Gastrocnemius medialis (tissue), 4 donors: ENCODE measurements around the gene GPAT3.

Source experiments
- POLR2A ChIP-seq, 2 donors: fragments of 450-650 bp; IDR thresholded peaks; one replicate each; pipeline ENCODE4 v1.6.1; 2017; ENCODE audit warnings: antibody characterized with exemption in 2 of 2, mild to moderate bottlenecking in 2 of 2, moderate library complexity in 2 of 2
- TF ChIP-seq, protein P1 (sequence below), 5 experiments: fragments of 450-650 bp in 3 of 5; fragments of 200-600 bp in 2 of 5; sonication (generic) in 2 of 5; IDR thresholded peaks in 4 of 5; conservative IDR thresholded peaks in 1 of 5; 1 replicate in 4 of 5; 2 replicates in 1 of 5; pipeline ENCODE4 v1.5.1; 2016 to 2019; ENCODE audit warnings: antibody characterized with exemption in 5 of 5, mild to moderate bottlenecking in 3 of 5, moderate library complexity in 3 of 5

DNA sequence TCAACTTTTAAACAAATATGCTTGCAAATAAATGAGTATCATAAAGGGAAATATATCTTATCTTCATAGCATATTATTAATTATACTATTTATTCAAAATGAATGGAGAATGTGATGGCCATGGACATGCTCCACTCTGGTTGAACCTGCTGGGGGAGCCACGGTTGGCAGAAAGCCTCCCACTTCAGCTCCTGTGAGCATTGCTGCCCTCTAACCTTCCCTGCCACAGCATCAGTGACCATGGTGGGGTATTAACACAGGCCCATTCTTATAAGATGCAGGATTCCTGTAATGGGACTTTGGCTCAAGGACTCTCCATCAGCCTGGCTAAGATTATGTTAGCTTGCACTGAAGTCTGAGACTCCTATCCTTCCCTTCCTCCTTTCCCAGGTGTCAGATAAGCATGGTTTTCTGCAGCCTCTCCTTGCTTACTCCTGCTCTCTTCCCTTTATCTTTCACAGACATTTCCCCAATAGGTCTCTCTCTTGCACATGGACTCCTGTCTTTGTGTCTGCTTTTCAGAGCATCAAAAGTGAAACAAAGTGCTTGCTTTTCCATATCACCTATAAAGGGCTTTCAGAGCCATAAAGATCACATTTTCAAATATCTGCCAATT, 46.1 kb upstream of the GPAT3 start:
- TF ChIP-seq, protein P1, sequence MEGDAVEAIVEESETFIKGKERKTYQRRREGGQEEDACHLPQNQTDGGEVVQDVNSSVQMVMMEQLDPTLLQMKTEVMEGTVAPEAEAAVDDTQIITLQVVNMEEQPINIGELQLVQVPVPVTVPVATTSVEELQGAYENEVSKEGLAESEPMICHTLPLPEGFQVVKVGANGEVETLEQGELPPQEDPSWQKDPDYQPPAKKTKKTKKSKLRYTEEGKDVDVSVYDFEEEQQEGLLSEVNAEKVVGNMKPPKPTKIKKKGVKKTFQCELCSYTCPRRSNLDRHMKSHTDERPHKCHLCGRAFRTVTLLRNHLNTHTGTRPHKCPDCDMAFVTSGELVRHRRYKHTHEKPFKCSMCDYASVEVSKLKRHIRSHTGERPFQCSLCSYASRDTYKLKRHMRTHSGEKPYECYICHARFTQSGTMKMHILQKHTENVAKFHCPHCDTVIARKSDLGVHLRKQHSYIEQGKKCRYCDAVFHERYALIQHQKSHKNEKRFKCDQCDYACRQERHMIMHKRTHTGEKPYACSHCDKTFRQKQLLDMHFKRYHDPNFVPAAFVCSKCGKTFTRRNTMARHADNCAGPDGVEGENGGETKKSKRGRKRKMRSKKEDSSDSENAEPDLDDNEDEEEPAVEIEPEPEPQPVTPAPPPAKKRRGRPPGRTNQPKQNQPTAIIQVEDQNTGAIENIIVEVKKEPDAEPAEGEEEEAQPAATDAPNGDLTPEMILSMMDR (IDR thresholded peaks at IDR 0.05 in 4 of 5, conservative IDR thresholded peaks at IDR 0.05 in 1 of 5) = no peak
- TF ChIP-seq POLR2A (IDR thresholded peaks at IDR 0.05) = no peak
